Immature natural killer cell (primary cell): Measurements from ENCODE around the gene CPTP. TPM values are rescaled to one million over a fixed set of nuclear protein-coding genes. Genes with fewer than 3 reads are reported as not detected.
A peak's percentile ranks its signal among the peaks of the same experiment; 100 is the strongest.

Experiments used
- DNase-seq, 3 donors: peaks; one replicate each; pipeline ENCODE4 v3.0.0; 2022; ENCODE audit warnings: mixed read lengths in 1 of 3
- H3K27ac Mint-ChIP-seq, 6 donors: one replicate each; pipeline ENCODE4 v1.8.0; 2020; ENCODE audit warnings: mixed read lengths in 6 of 6, mild to moderate bottlenecking in 5 of 6, inconsistent platforms in 4 of 6, moderate library complexity in 3 of 6
- H3K27me3 Mint-ChIP-seq, 3 donors: one replicate each; pipeline ENCODE4 v1.8.0; 2020 to 2021; ENCODE audit warnings: low read depth in 3 of 3, mild to moderate bottlenecking in 3 of 3, mixed read lengths in 3 of 3, moderate library complexity in 3 of 3, inconsistent platforms in 1 of 3
- H3K36me3 Mint-ChIP-seq, 3 donors: one replicate each; pipeline ENCODE4 v1.8.0; 2020; ENCODE audit warnings: mixed read lengths in 3 of 3, inconsistent platforms in 2 of 3, mild to moderate bottlenecking in 2 of 3
- H3K4me1 Mint-ChIP-seq, 2 donors: one replicate each; pipeline ENCODE4 v1.8.0; 2020; ENCODE audit warnings: inconsistent platforms in 2 of 2, mild to moderate bottlenecking in 2 of 2, mixed read lengths in 2 of 2, moderate library complexity in 1 of 2
- H3K4me3 Mint-ChIP-seq, 5 donors: one replicate each; pipeline ENCODE4 v1.8.0; 2020; ENCODE audit warnings: mild to moderate bottlenecking in 5 of 5, mixed read lengths in 5 of 5, inconsistent platforms in 3 of 5, moderate library complexity in 3 of 5
- H3K9me3 Mint-ChIP-seq, 6 donors: one replicate each; pipeline ENCODE4 v1.8.0; 2020; ENCODE audit warnings: mild to moderate bottlenecking in 6 of 6, mixed read lengths in 6 of 6, inconsistent platforms in 4 of 6, moderate library complexity in 3 of 6
- polyA plus RNA-seq, 3 donors: library from polyadenylated mRNA; unstranded; fragments of 300-500 nt; fragmentation: Illumina TruSeq; gene quantifications; one replicate each; pipeline ENCODE4 v1.2.3, GENCODE V29; 2021

The CPTP gene
- polyA plus RNA-seq, 3 donors from 2014 or later: 9.2 to 23.7 (median 10.5) TPM

- DNase-seq: no peak
- H3K36me3 Mint-ChIP-seq: no peaks in the 10 kb centered on the region
- no peaks in the 10 kb centered on the region for H3K9me3 Mint-ChIP-seq
- H3K4me1 Mint-ChIP-seq: no peaks in the 10 kb centered on the region
- peaks cover 0 to 2% (median 0%) of the 10 kb centered on the region in 3 donors for H3K27me3 Mint-ChIP-seq
- H3K4me3 Mint-ChIP-seq: no peak overlapping the region
- H3K27ac Mint-ChIP-seq: no peak overlapping the region
Observed at GRCh38 chr1:1297802-1298424, 26.7 kb upstream of the CPTP start.

GRCh38 chr1:1298861-1299685 lies 25.5 kb upstream of the CPTP start:
- no peaks in the 10 kb centered on the region for H3K4me1 Mint-ChIP-seq
- H3K27me3 Mint-ChIP-seq: peaks cover 0 to 2% (median 0%) of the 10 kb centered on the region in 3 donors
- H3K4me3 Mint-ChIP-seq: no peak overlapping the region
- H3K27ac Mint-ChIP-seq: no peak overlapping the region
- no peaks in the 10 kb centered on the region for H3K36me3 Mint-ChIP-seq
- DNase-seq: no peak
- no peaks in the 10 kb centered on the region for H3K9me3 Mint-ChIP-seq

GRCh38 chr1:1299686-1300351 lies 24.8 kb upstream of the CPTP start:
- H3K9me3 Mint-ChIP-seq: no peaks in the 10 kb centered on the region
- H3K27me3 Mint-ChIP-seq: peaks cover 0 to 2% (median 0%) of the 10 kb centered on the region in 3 donors
- no peak for DNase-seq
- H3K4me1 Mint-ChIP-seq: peaks cover 0 to 2% of the 10 kb centered on the region in 2 donors
- no peak overlapping the region for H3K27ac Mint-ChIP-seq
- no peaks in the 10 kb centered on the region for H3K36me3 Mint-ChIP-seq
- H3K4me3 Mint-ChIP-seq: no peak overlapping the region

- Mint-ChIP-seq H3K4me3 (no peak overlapping the region), H3K4me1 (peaks cover 0 to 4% of the 10 kb centered on the region in 2 donors), H3K27me3 (peaks cover 0 to 2% (median 0%) of the 10 kb centered on the region in 3 donors), H3K27ac (peak overlapping the region in 1 of 6 donors; percentile 46), H3K36me3 (no peaks in the 10 kb centered on the region), H3K9me3 (no peaks in the 10 kb centered on the region)
- DNase-seq: no peak
Observed at GRCh38 chr1:1300352-1300739, 24.3 kb upstream of the CPTP start.

- Mint-ChIP-seq H3K36me3 (no peaks in the 10 kb centered on the region), H3K27me3 (peaks cover 0 to 7% (median 3%) of the 10 kb centered on the region in 3 donors), H3K4me1 (peaks cover 13 to 16% of the 10 kb centered on the region in 2 donors), H3K27ac (no peak overlapping the region), H3K9me3 (no peaks in the 10 kb centered on the region), H3K4me3 (no peak overlapping the region)
- DNase-seq: no peak
Observed at GRCh38 chr1:1302006-1302430, 22.6 kb upstream of the CPTP start.

GRCh38 chr1:1302951-1303509 lies 21.6 kb upstream of the CPTP start:
- H3K9me3 Mint-ChIP-seq: no peaks in the 10 kb centered on the region

GRCh38 chr1:1303736-1304135 lies 20.9 kb upstream of the CPTP start:
- Mint-ChIP-seq H3K27me3 (peaks cover 2 to 11% (median 9%) of the 10 kb centered on the region in 3 donors), H3K4me1 (peaks cover 15 to 18% of the 10 kb centered on the region in 2 donors), H3K9me3 (no peaks in the 10 kb centered on the region), H3K4me3 (no peak overlapping the region), H3K27ac (no peak overlapping the region), H3K36me3 (no peaks in the 10 kb centered on the region)
- DNase-seq: no peak

More at GRCh38 chr1:1302951-1303509, 21.6 kb upstream of the CPTP start:
- Mint-ChIP-seq H3K4me1 (peaks cover 15 to 18% of the 10 kb centered on the region in 2 donors), H3K36me3 (no peaks in the 10 kb centered on the region), H3K4me3 (no peak overlapping the region), H3K27me3 (peaks cover 0 to 9% (median 7%) of the 10 kb centered on the region in 3 donors), H3K27ac (no peak overlapping the region)
- no peak for DNase-seq

- Mint-ChIP-seq H3K27me3 (peaks cover 2 to 12% (median 11%) of the 10 kb centered on the region in 3 donors), H3K9me3 (no peaks in the 10 kb centered on the region), H3K4me3 (peak overlapping the region in 2 of 5 donors; percentile 13 to 41), H3K4me1 (peaks cover 15 to 18% of the 10 kb centered on the region in 2 donors), H3K36me3 (no peaks in the 10 kb centered on the region), H3K27ac (peak overlapping the region in 1 of 6 donors; percentile 29)
- no peak for DNase-seq
Observed at GRCh38 chr1:1304331-1305299, 20.0 kb upstream of the CPTP start.

GRCh38 chr1:1305300-1306069 lies 19.1 kb upstream of the CPTP start:
- Mint-ChIP-seq H3K27me3 (peaks cover 5 to 12% (median 11%) of the 10 kb centered on the region in 3 donors), H3K36me3 (no peaks in the 10 kb centered on the region), H3K4me1 (peaks cover 15 to 18% of the 10 kb centered on the region in 2 donors), H3K9me3 (no peaks in the 10 kb centered on the region), H3K27ac (peak overlapping the region in 4 of 6 donors; percentile 60 to 81 (median 76)), H3K4me3 (peak overlapping the region; percentile 78 to 88 (median 82))
- DNase-seq: peak in 1 of 3 donors; percentile 40

GRCh38 chr1:1306070-1306660 lies 18.4 kb upstream of the CPTP start:
- H3K9me3 Mint-ChIP-seq: no peaks in the 10 kb centered on the region
- peaks cover 5 to 11% (median 10%) of the 10 kb centered on the region in 3 donors for H3K27me3 Mint-ChIP-seq
- peaks cover 15 to 18% of the 10 kb centered on the region in 2 donors for H3K4me1 Mint-ChIP-seq
- no peak for DNase-seq
- peak overlapping the region; percentile 20 to 81 (median 69) for H3K27ac Mint-ChIP-seq
- peak overlapping the region; percentile 78 to 88 (median 82) for H3K4me3 Mint-ChIP-seq
- H3K36me3 Mint-ChIP-seq: no peaks in the 10 kb centered on the region

GRCh38 chr1:1306661-1307260 lies 17.8 kb upstream of the CPTP start:
- Mint-ChIP-seq H3K4me3 (peak overlapping the region; percentile 78 to 88 (median 82)), H3K27ac (peak overlapping the region; percentile 60 to 81 (median 76)), H3K9me3 (no peaks in the 10 kb centered on the region), H3K4me1 (peaks cover 15 to 18% of the 10 kb centered on the region in 2 donors), H3K27me3 (peaks cover 5 to 11% (median 10%) of the 10 kb centered on the region in 3 donors), H3K36me3 (no peaks in the 10 kb centered on the region)
- DNase-seq: no peak
